CD8-positive, alpha-beta memory T cell (primary cell): ENCODE results near the gene PRR33. TPM values are rescaled to one million over a fixed set of nuclear protein-coding genes. Genes with fewer than 3 reads are reported as not detected.
A peak's percentile ranks its signal among the peaks of the same experiment; 100 is the strongest.

Experiments
- CTCF ChIA-PET: fragments of 350-600 bp; sonication (Branson Sonifier 250); formaldehyde crosslinking; loops from one replicate; lab custom pipeline; 2021; ENCODE audit warnings: antibody characterized with exemption; lab: Charles Lee
- POLR2A ChIA-PET: fragments of 350-600 bp; sonication (Branson Sonifier 250); formaldehyde crosslinking; loops from one replicate; lab custom pipeline; 2021; ENCODE audit warnings: antibody characterized with exemption; lab: Charles Lee
- DNase-seq, 5 donors: peaks; one replicate each; pipeline versions ENCODE4 v3.0.0 to v3.0.0-alpha.2; 2020 to 2022; ENCODE audit warnings: mixed read lengths in 1 of 5
- H3K27ac ChIP-seq: one replicate; pipeline ENCODE4 v1.7.0; 2013; ENCODE audit warnings: low read depth, mild to moderate bottlenecking, low read length, moderate library complexity
- H3K27me3 ChIP-seq: 2 replicates; pipeline ENCODE4 v1.7.0; 2013; ENCODE audit warnings: low read length, mild to moderate bottlenecking; ENCODE audit not compliant: insufficient read depth, poor library complexity, severe bottlenecking
- H3K36me3 ChIP-seq: 2 replicates; pipeline ENCODE4 v1.7.0; 2013; ENCODE audit warnings: mild to moderate bottlenecking, low read length, moderate library complexity; ENCODE audit not compliant: insufficient read depth
- H3K4me1 ChIP-seq: 2 replicates; pipeline ENCODE4 v1.7.0; 2013; ENCODE audit warnings: mild to moderate bottlenecking, low read length, moderate library complexity; ENCODE audit not compliant: insufficient read depth
- H3K4me3 ChIP-seq: 2 replicates; pipeline ENCODE4 v1.7.0; 2013; ENCODE audit warnings: mild to moderate bottlenecking, low read length
- H3K9me3 ChIP-seq: 2 replicates; pipeline ENCODE4 v1.7.0; 2013; ENCODE audit warnings: mild to moderate bottlenecking, low read length
- H3K27ac Mint-ChIP-seq, 8 donors: one replicate each; pipeline ENCODE4 v1.8.0; 2020 to 2021; ENCODE audit warnings: mixed read lengths in 8 of 8, mild to moderate bottlenecking in 6 of 8, inconsistent platforms in 3 of 8, moderate library complexity in 3 of 8
- H3K27me3 Mint-ChIP-seq, 2 donors: one replicate each; pipeline ENCODE4 v1.8.0; 2020 to 2021; ENCODE audit warnings: mixed read lengths in 2 of 2, mild to moderate bottlenecking in 1 of 2, moderate library complexity in 1 of 2
- H3K36me3 Mint-ChIP-seq, 3 donors: one replicate each; pipeline ENCODE4 v1.8.0; 2020 to 2021; ENCODE audit warnings: mixed read lengths in 3 of 3, inconsistent platforms in 1 of 3, mild to moderate bottlenecking in 1 of 3
- H3K4me1 Mint-ChIP-seq, 3 donors: one replicate each; pipeline ENCODE4 v1.8.0; 2020 to 2021; ENCODE audit warnings: mixed read lengths in 3 of 3, inconsistent platforms in 1 of 3, mild to moderate bottlenecking in 1 of 3
- H3K4me3 Mint-ChIP-seq, 7 donors: one replicate each; pipeline ENCODE4 v1.8.0; 2020 to 2021; ENCODE audit warnings: mixed read lengths in 7 of 7, mild to moderate bottlenecking in 6 of 7, moderate library complexity in 4 of 7, inconsistent platforms in 2 of 7
- H3K9me3 Mint-ChIP-seq, 5 donors: one replicate each; pipeline ENCODE4 v1.8.0; 2020 to 2022; ENCODE audit warnings: mixed read lengths in 5 of 5, mild to moderate bottlenecking in 3 of 5, moderate library complexity in 2 of 5, inconsistent platforms in 1 of 5
- polyA plus RNA-seq: library from polyadenylated mRNA; unstranded; fragments of 300-500 nt; fragmentation: Illumina TruSeq; gene quantifications from one replicate; pipeline ENCODE4 v1.2.3, GENCODE V29; 2021
- total RNA-seq, 2 experiments: library from RNA; stranded (reverse); gene quantifications; one replicate each; pipeline ENCODE4 v1.2.3, GENCODE V29; 2021

Gene PRR33
- total and polyA plus RNA-seq, 3 experiments from 2014 or later = 0.17 TPM; not detected in 2

GRCh38 chr11:1880746-1881441 is 10.8 kb downstream of the PRR33 start:
- no peaks in the 10 kb centered on the region for H3K9me3 Mint-ChIP-seq
- ChIA-PET POLR2A (no interaction called here), CTCF (interaction anchor here (1.1 to 4.5 kb wide), 6 partner anchors 11 to 228 kb away, joined by 3 to 93 read pairs (median 11); partner anchors contain the start of genes LSP1 and SYT8)
- H3K27ac Mint-ChIP-seq = peak overlapping the region in 5 of 8 donors; percentile 11 to 82 (median 76)
- H3K4me1 ChIP-seq = peaks cover 8% of the 10 kb centered on the region
- no peaks in the 10 kb centered on the region for H3K9me3 ChIP-seq
- peaks cover 0 to 22% (median 0%) of the 10 kb centered on the region in 3 donors for H3K36me3 Mint-ChIP-seq
- no peaks in the 10 kb centered on the region for H3K27me3 ChIP-seq
- H3K36me3 ChIP-seq = peaks cover 28% of the 10 kb centered on the region
- no peaks in the 10 kb centered on the region for H3K27me3 Mint-ChIP-seq
- no peak overlapping the region for H3K27ac ChIP-seq
- no peak overlapping the region for H3K4me3 ChIP-seq
- peak in 1 of 5 donors; percentile 43 for DNase-seq
- no peak overlapping the region for H3K4me3 Mint-ChIP-seq
- H3K4me1 Mint-ChIP-seq = peaks cover 3 to 38% (median 11%) of the 10 kb centered on the region in 3 donors

GRCh38 chr11:1879941-1880720 is 11.6 kb downstream of the PRR33 start:
- H3K27ac Mint-ChIP-seq = peak overlapping the region in 4 of 8 donors; percentile 29 to 82 (median 76)
- H3K27ac ChIP-seq = no peak overlapping the region
- H3K4me1 ChIP-seq = peaks cover 8% of the 10 kb centered on the region
- POLR2A ChIA-PET = no interaction called here
- no peaks in the 10 kb centered on the region for H3K9me3 ChIP-seq
- H3K4me1 Mint-ChIP-seq = peaks cover 7 to 42% (median 11%) of the 10 kb centered on the region in 3 donors
- CTCF ChIA-PET = interaction anchor here (1.1 to 4.5 kb wide), 3 partner anchors 10 to 27 kb away, joined by 3 to 93 read pairs (median 13); partner anchors contain the start of gene LSP1
- H3K4me3 ChIP-seq = no peak overlapping the region
- H3K27me3 ChIP-seq = no peaks in the 10 kb centered on the region
- no peaks in the 10 kb centered on the region for H3K27me3 Mint-ChIP-seq
- no peak overlapping the region for H3K4me3 Mint-ChIP-seq
- peaks cover 0 to 26% (median 0%) of the 10 kb centered on the region in 3 donors for H3K36me3 Mint-ChIP-seq
- peaks cover 21% of the 10 kb centered on the region for H3K36me3 ChIP-seq
- no peaks in the 10 kb centered on the region for H3K9me3 Mint-ChIP-seq
- DNase-seq = peak in 1 of 5 donors; percentile 46

- H3K9me3 Mint-ChIP-seq = no peaks in the 10 kb centered on the region
- peak overlapping the region in 2 of 8 donors; percentile 17 to 27 for H3K27ac Mint-ChIP-seq
- H3K36me3 ChIP-seq = peaks cover 14% of the 10 kb centered on the region
- peaks cover 8% of the 10 kb centered on the region for H3K4me1 ChIP-seq
- ChIA-PET CTCF (interaction anchor here (1.0 to 1.1 kb wide), 3 partner anchors 24 to 44 kb away, joined by 3 to 4 read pairs (median 3); partner anchors contain the start of gene SYT8), POLR2A (no interaction called here)
- H3K27ac ChIP-seq = no peak overlapping the region
- H3K4me3 Mint-ChIP-seq = no peak overlapping the region
- H3K27me3 ChIP-seq = no peaks in the 10 kb centered on the region
- no peak overlapping the region for H3K4me3 ChIP-seq
- no peaks in the 10 kb centered on the region for H3K27me3 Mint-ChIP-seq
- H3K36me3 Mint-ChIP-seq = peaks cover 0 to 27% (median 0%) of the 10 kb centered on the region in 3 donors
- H3K4me1 Mint-ChIP-seq = peaks cover 7 to 43% (median 11%) of the 10 kb centered on the region in 3 donors
- DNase-seq = peak in 1 of 5 donors; percentile 39
- no peaks in the 10 kb centered on the region for H3K9me3 ChIP-seq
Observed at GRCh38 chr11:1879342-1879940, 12.3 kb downstream of the PRR33 start.

- Histone ChIP-seq H3K4me3 (no peak overlapping the region), H3K36me3 (peaks cover 3% of the 10 kb centered on the region), H3K9me3 (no peaks in the 10 kb centered on the region), H3K27me3 (no peaks in the 10 kb centered on the region), H3K27ac (no peak overlapping the region), H3K4me1 (peaks cover 8% of the 10 kb centered on the region)
- DNase-seq = peak in 1 of 5 donors; percentile 44
- no peaks in the 10 kb centered on the region for H3K9me3 Mint-ChIP-seq
- peaks cover 0 to 27% (median 0%) of the 10 kb centered on the region in 3 donors for H3K36me3 Mint-ChIP-seq
- H3K4me3 Mint-ChIP-seq = no peak overlapping the region
- H3K4me1 Mint-ChIP-seq = peaks cover 9 to 46% (median 11%) of the 10 kb centered on the region in 3 donors
- no peaks in the 10 kb centered on the region for H3K27me3 Mint-ChIP-seq
- POLR2A ChIA-PET = no interaction called here
- peak overlapping the region in 2 of 8 donors; percentile 60 to 78 for H3K27ac Mint-ChIP-seq
- CTCF ChIA-PET = interaction anchor here (0.9 to 1.0 kb wide), 3 partner anchors 10 to 43 kb away, joined by 3 to 4 read pairs (median 4); partner anchors contain the start of gene SYT8
Observed at GRCh38 chr11:1878137-1879031, 13.3 kb downstream of the PRR33 start.

- Mint-ChIP-seq H3K4me3 (no peak overlapping the region), H3K4me1 (peaks cover 14 to 54% (median 16%) of the 10 kb centered on the region in 3 donors), H3K27me3 (no peaks in the 10 kb centered on the region), H3K36me3 (peaks cover 0 to 23% (median 0%) of the 10 kb centered on the region in 3 donors), H3K9me3 (no peaks in the 10 kb centered on the region), H3K27ac (peak overlapping the region in 2 of 8 donors; percentile 19 to 78)
- CTCF ChIA-PET = interaction anchor here (0.9 to 1.4 kb wide), 4 partner anchors 11 to 45 kb away, joined by 3 to 4 read pairs (median 4); no protein-coding TSS in a partner anchor
- Histone ChIP-seq H3K4me3 (no peak overlapping the region), H3K36me3 (no peaks in the 10 kb centered on the region), H3K27me3 (no peaks in the 10 kb centered on the region), H3K9me3 (no peaks in the 10 kb centered on the region), H3K27ac (no peak overlapping the region), H3K4me1 (peaks cover 7% of the 10 kb centered on the region)
- POLR2A ChIA-PET = no interaction called here
- DNase-seq = peak in 1 of 5 donors; percentile 46
Observed at GRCh38 chr11:1877211-1878136, 14.2 kb downstream of the PRR33 start.

- Histone ChIP-seq H3K27ac (no peak overlapping the region), H3K27me3 (no peaks in the 10 kb centered on the region), H3K4me3 (no peak overlapping the region), H3K4me1 (peaks cover 2% of the 10 kb centered on the region), H3K36me3 (no peaks in the 10 kb centered on the region), H3K9me3 (no peaks in the 10 kb centered on the region)
- Mint-ChIP-seq H3K4me3 (peak overlapping the region in 1 of 7 donors; percentile 66), H3K9me3 (no peaks in the 10 kb centered on the region), H3K27me3 (no peaks in the 10 kb centered on the region), H3K27ac (peak overlapping the region in 1 of 8 donors; percentile 84), H3K36me3 (peaks cover 0 to 18% (median 0%) of the 10 kb centered on the region in 3 donors), H3K4me1 (peaks cover 22 to 58% (median 25%) of the 10 kb centered on the region in 3 donors)
- ChIA-PET CTCF (interaction anchor here (1.0 to 1.5 kb wide), 6 partner anchors 11 to 44 kb away, joined by 3 to 5 read pairs (median 3); partner anchors contain the start of genes LSP1 and TNNI2), POLR2A (interaction anchor here (0.6 kb wide), 1 partner anchor 12 kb away, joined by 3 read pairs; no protein-coding TSS in a partner anchor)
- peak in 2 of 5 donors; percentile 6 to 48 for DNase-seq
Observed at GRCh38 chr11:1876361-1877063, 15.2 kb downstream of the PRR33 start.
